Chondrocyte (in vitro differentiated cells): ENCODE data around the gene SEMA3A. TPM values are rescaled to one million over a fixed set of nuclear protein-coding genes. Genes with fewer than 3 reads are reported as not detected.
"Not testable (repeated sequence)": the region's sequence is repeated elsewhere in the genome, so short reads cannot be mapped to it uniquely, and the experiment has no call there.

ENCODE experiments used
- DNase-seq: peaks from one replicate; pipeline ENCODE4 v3.0.0; 2021; ENCODE audit warnings: mixed read lengths, low spot score
- H3K27ac Mint-ChIP-seq: one replicate; pipeline ENCODE4 v1.8.0; 2021; ENCODE audit warnings: mild to moderate bottlenecking, moderate library complexity, mixed read lengths; ENCODE audit not compliant: unreplicated experiment
- H3K27me3 Mint-ChIP-seq: 2 replicates; pipeline ENCODE4 v1.8.0; 2021; ENCODE audit warnings: low read depth, mixed read lengths
- H3K36me3 Mint-ChIP-seq: 2 replicates; pipeline ENCODE4 v1.8.0; 2021; ENCODE audit warnings: low read depth, mixed read lengths
- H3K4me1 Mint-ChIP-seq: 2 replicates; pipeline ENCODE4 v1.8.0; 2021; ENCODE audit warnings: low read depth, mild to moderate bottlenecking, mixed read lengths
- H3K4me3 Mint-ChIP-seq: one replicate; pipeline ENCODE4 v1.8.0; 2021; ENCODE audit warnings: mild to moderate bottlenecking, moderate library complexity, mixed read lengths; ENCODE audit not compliant: unreplicated experiment
- H3K9me3 Mint-ChIP-seq: 2 replicates; pipeline ENCODE4 v1.8.0; 2021; ENCODE audit warnings: low read depth, mixed read lengths
- total RNA-seq: library from RNA; stranded (reverse); gene quantifications from 3 replicates; pipeline ENCODE4 v1.2.1, GENCODE V29; 2021
- TF ChIP-seq, protein P1 (sequence below): fragments of 200-600 bp; sonication (generic); IDR thresholded peaks from 2 replicates; pipeline ENCODE4 v1.5.0; 2021; ENCODE audit warnings: antibody characterized with exemption, mild to moderate bottlenecking, moderate library complexity

The SEMA3A gene
- total RNA-seq, 1 donor from 2014 or later: 0.65 TPM

DNA sequence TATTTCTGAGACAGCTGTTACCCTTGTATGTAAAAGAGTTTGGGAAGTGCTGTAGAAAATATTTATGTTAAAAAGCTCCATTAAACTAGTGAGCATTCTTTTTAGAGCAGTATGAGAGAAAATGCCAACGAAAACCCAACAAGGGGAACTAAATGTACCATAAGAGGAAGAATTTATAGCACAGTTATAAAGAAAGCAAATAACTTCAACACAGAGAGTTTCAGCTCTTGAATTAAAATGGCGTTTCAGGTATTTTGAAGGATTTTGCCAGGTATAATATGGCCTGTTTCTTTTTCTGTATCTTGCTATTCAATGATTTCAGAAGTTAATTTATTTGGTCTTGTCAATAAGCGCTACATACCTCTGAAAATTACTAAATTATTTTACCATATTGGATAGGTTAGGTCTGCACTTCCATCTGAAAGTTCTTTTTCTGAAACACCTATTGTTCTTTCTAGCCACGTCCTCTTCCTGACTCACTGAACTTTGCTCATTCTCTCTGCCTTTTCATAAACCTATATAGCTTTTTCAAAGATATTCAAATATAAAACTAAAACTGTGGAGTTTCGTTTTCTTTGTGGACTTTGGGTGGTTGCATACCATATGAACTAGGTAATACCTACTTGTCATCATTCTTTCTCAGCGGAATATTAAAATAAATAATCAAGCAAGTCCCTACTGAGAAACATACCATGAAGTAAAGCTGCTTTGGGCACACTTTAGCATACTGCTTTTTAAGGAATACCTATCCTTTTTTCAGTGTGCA lies 136.1 kb downstream of the SEMA3A start:
- no peak for DNase-seq
- Mint-ChIP-seq H3K4me1 (peaks cover 44% of the 10 kb centered on the region), H3K27me3 (no peaks in the 10 kb centered on the region), H3K4me3 (peak overlapping the region; percentile 5), H3K9me3 (no peaks in the 10 kb centered on the region), H3K36me3 (no peaks in the 10 kb centered on the region), H3K27ac (peak overlapping the region; percentile 91)
- TF ChIP-seq, protein P1, sequence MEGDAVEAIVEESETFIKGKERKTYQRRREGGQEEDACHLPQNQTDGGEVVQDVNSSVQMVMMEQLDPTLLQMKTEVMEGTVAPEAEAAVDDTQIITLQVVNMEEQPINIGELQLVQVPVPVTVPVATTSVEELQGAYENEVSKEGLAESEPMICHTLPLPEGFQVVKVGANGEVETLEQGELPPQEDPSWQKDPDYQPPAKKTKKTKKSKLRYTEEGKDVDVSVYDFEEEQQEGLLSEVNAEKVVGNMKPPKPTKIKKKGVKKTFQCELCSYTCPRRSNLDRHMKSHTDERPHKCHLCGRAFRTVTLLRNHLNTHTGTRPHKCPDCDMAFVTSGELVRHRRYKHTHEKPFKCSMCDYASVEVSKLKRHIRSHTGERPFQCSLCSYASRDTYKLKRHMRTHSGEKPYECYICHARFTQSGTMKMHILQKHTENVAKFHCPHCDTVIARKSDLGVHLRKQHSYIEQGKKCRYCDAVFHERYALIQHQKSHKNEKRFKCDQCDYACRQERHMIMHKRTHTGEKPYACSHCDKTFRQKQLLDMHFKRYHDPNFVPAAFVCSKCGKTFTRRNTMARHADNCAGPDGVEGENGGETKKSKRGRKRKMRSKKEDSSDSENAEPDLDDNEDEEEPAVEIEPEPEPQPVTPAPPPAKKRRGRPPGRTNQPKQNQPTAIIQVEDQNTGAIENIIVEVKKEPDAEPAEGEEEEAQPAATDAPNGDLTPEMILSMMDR: no peak

DNA sequence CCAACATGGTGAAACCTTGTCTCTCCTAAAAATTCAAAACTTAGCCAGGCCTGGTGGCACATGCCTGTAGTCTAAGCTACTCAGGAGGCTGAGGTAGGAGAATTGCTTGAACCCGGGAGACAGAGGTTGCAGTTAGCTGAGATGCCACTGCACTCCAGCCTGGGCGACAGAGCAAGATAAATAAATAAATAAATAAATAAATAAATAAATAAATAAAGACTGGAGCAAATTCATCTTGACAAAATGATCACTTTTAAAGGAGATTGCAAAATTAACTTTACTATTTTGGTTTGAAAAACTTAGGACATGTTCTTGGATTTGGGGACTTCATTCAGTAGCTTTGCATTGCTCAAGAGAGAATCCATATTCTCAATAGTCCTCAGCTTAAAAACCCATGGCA lies 137.0 kb downstream of the SEMA3A start:
- Mint-ChIP-seq H3K9me3 (no peaks in the 10 kb centered on the region), H3K4me1 (peaks cover 44% of the 10 kb centered on the region), H3K4me3 (no peak overlapping the region), H3K27ac (no peak overlapping the region), H3K36me3 (no peaks in the 10 kb centered on the region), H3K27me3 (no peaks in the 10 kb centered on the region)
- no peak for DNase-seq
- TF ChIP-seq, protein P1: no peak

DNA sequence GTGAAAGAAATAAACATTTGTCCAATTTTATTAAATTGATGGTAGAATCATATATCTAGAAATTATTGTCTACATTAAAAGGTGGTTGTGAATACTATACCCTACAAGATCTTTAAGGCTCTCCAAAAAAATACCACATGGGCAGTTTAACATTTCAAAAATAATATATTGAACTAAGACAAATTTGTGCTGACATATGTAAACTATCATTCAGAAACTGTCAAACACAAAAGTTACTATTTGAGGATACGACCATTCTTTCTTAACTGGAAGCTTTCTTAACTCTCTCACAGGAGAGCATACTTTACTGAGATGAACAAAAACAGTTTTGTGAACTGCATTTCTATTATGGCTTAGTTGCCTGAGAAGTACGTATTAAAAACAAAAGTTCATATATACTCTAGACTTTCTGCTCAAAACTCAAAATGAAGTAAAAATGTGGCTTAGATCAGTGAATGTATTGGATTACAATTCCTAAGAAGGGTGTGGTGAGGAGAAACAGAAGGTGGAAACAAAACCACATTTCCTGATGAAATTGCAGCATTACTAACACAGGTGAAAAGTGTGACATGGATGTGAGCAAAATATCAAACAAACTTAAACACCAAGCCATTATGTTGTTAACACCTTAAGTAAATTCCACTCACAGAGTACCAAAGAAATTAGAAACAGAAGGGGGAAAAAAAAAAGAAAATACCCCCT lies 138.5 kb downstream of the SEMA3A start:
- Mint-ChIP-seq H3K36me3 (no peaks in the 10 kb centered on the region), H3K4me1 (peaks cover 42% of the 10 kb centered on the region), H3K27me3 (no peaks in the 10 kb centered on the region), H3K4me3 (no peak overlapping the region), H3K27ac (peak overlapping the region; percentile 42), H3K9me3 (no peaks in the 10 kb centered on the region)
- no peak for DNase-seq
- TF ChIP-seq, protein P1: no peak

DNA sequence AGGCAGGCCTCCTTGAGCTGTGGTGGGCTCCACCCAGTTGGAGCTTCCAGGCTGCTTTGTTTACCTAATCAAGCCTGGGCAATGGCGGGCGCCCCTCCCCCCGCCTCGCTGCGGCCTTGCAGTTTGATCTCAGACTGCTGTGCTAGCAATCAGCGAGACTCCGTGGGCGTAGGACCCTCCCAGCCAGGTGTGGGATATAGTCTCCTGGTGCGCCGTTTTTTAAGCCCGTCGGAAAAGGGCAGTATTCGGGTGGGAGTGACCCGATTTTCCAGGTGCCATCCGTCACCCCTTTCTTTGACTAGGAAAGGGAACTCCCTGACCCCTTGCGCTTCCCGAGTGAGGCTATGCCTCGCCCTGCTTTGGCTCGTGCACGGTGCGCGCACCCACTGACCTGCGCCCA lies 139.4 kb downstream of the SEMA3A start:
- H3K4me3 Mint-ChIP-seq: not testable (repeated sequence)

DNA sequence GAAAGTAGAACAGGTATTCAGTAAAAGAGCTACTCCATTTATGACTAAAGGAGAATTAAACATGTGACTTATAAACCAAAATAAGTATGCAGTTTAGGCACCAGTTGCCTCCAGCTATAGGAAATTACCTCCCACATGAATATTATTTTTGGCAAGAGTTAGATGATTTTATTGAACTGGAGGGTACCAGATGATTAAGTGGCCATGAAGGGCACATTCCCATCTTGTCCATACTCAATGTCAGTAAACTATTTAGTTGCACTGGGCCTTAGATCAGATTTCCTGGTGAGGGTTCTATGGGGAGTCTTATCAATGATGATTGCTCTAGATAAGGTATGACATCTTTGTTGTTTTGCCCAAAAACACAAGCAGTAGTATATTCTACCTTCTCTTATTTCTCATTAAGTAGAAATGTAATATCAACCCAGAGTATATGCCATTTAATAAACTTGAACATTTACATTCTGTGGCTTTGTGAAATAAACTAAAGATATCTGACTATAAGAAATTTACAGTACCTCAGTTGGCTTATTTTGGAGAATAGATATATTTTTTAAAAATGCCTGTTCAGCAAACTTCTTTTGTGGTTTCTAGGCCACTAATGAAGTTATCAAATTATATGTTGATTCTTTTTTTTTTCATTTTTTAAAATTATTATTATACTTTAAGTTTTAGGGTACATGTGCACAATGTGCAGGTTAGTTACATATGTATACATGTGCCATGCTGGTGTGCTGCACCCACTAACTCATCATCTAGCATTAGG lies 145.3 kb downstream of the SEMA3A start:
- H3K4me3 Mint-ChIP-seq: no peak overlapping the region
- TF ChIP-seq, protein P1: no peak
- H3K27ac Mint-ChIP-seq: no peak overlapping the region
- peaks cover 2% of the 10 kb centered on the region for H3K9me3 Mint-ChIP-seq
- no peaks in the 10 kb centered on the region for H3K27me3 Mint-ChIP-seq
- H3K36me3 Mint-ChIP-seq: no peaks in the 10 kb centered on the region
- DNase-seq: no peak
- H3K4me1 Mint-ChIP-seq: peaks cover under 1% of the 10 kb centered on the region

More for the DNA sequence above, 139.4 kb downstream of the SEMA3A start:
- DNase-seq, H3K27me3 Mint-ChIP-seq, H3K36me3 Mint-ChIP-seq, H3K27ac Mint-ChIP-seq, H3K9me3 Mint-ChIP-seq: not testable (repeated sequence)
- peaks cover 34% of the 10 kb centered on the region for H3K4me1 Mint-ChIP-seq
